Lung (tissue), 12 donors: ENCODE measurements around the gene EML1. TPM values are rescaled to one million over a fixed set of nuclear protein-coding genes. Genes with fewer than 3 reads are reported as not detected.

ENCODE experiments used
- ATAC-seq: fragments of 200-7000 bp; cut with Tn5 transposase; one replicate; pipeline ENCODE4 v1.9.1; 2020; ENCODE audit warnings: moderate number of reproducible peaks; ENCODE audit not compliant: insufficient read depth, low FRiP score
- DNase-seq, 3 donors: peaks; one replicate each; pipeline ENCODE4 v3.0.0-alpha.2; 2013 to 2017
- H3K27ac ChIP-seq, 2 donors: one replicate each; pipeline ENCODE4 v1.5.1; 2013; ENCODE audit warnings: mild to moderate bottlenecking in 2 of 2, moderate library complexity in 2 of 2, control low read depth in 1 of 2, inconsistent platforms in 1 of 2, low read depth in 1 of 2, low read length in 1 of 2
- H3K27me3 ChIP-seq, 3 donors: one replicate each; pipeline ENCODE4 v1.5.1; 2013; ENCODE audit warnings: low read length in 2 of 3; ENCODE audit not compliant: control insufficient read depth in 3 of 3, insufficient read depth in 3 of 3
- H3K36me3 ChIP-seq, 4 donors: one replicate each; pipeline ENCODE4 v1.5.1; 2013; ENCODE audit warnings: low read length in 4 of 4, mild to moderate bottlenecking in 1 of 4, moderate library complexity in 1 of 4; ENCODE audit not compliant: control insufficient read depth in 4 of 4, insufficient read depth in 4 of 4
- H3K4me1 ChIP-seq, 5 donors: one replicate each; pipeline ENCODE4 v1.5.1; 2013; ENCODE audit warnings: low read length in 5 of 5, mild to moderate bottlenecking in 2 of 5, moderate library complexity in 1 of 5; ENCODE audit not compliant: control insufficient read depth in 5 of 5, insufficient read depth in 5 of 5
- H3K4me3 ChIP-seq: one replicate; pipeline ENCODE4 v1.5.1; 2013; ENCODE audit warnings: mild to moderate bottlenecking, control low read depth, moderate library complexity
- H3K9ac ChIP-seq, 2 donors: one replicate each; pipeline ENCODE4 v1.5.1; 2013; ENCODE audit warnings: low read length in 2 of 2, control low read depth in 1 of 2; ENCODE audit not compliant: insufficient read depth in 1 of 2
- H3K9me3 ChIP-seq, 4 donors: one replicate each; pipeline ENCODE4 v1.5.1; 2013; ENCODE audit warnings: low read length in 3 of 4, mild to moderate bottlenecking in 1 of 4, moderate library complexity in 1 of 4; ENCODE audit not compliant: control insufficient read depth in 4 of 4, insufficient read depth in 3 of 4
- CTCF ChIP-seq: IDR thresholded peaks from 2 replicates; pipeline ENCODE4 v1.5.1; 2012; ENCODE audit warnings: mild to moderate bottlenecking; ENCODE audit errors: control extremely low read depth, extremely low read depth
- WGBS, 2 donors: extraction: QIAGEN DNeasy Blood & Tissue Kit; methylation state at CpG; one replicate each; pipeline ENCODE4 v1.1.7; 2013; 5-methylcytosine and 5-hydroxymethylcytosine counted together
- polyA plus RNA-seq, 2 donors: library from polyadenylated mRNA; stranded (reverse); fragments of 200-250 nt; gene quantifications; one replicate each; pipeline ENCODE4 v1.2.1, GENCODE V29; 2013
- total RNA-seq, 2 donors: library from RNA; depleted of rRNA in 1 of 2; stranded (reverse); fragments of >200 nt in 1 of 2; gene quantifications; one replicate each; pipeline ENCODE4 v1.2.1, GENCODE V29; 2014 to 2021
- donor health status: control.
- donor health status: control.
- donor health status: Bipolar disorder and iron deficiency.
- donor health status: healthy.
- donor health status: DM: yes; HTN: yes; CAD: no.

EML1 gene
- total and polyA plus RNA-seq, 4 donors, result 6.7 to 88.0 (median 22.8) TPM

DNA sequence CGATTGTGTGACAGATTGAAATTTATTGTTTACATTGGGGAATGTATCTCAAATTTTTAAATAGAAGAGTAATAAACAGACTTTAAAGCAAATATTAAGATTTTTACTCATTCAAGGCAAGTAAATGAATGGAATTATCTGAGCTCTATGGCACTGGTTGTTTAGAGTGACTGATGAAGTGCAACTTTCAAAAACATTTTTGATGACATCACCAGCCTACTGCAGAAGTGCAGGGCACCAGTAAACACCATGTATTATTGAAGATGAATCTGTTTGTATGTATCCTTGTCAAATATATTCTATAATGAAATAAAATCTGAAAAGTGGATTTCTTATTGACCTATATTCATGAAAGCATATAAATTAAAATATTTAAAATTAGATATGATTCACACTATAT, 148.0 kb downstream of the EML1 start:
- ATAC-seq, result no peak
- DNase-seq, result no peak
- H3K9ac ChIP-seq, result no peak overlapping the region
- WGBS, 2 donors, result 74 to 80% methylated on average over 1 of the region's 1 CpG
- H3K4me1 ChIP-seq, result no peaks in the 10 kb centered on the region
- no peak overlapping the region for H3K27ac ChIP-seq
- no peak overlapping the region for H3K4me3 ChIP-seq
- H3K36me3 ChIP-seq, result peaks cover 0 to 37% (median 6%) of the 10 kb centered on the region in 4 donors
- no peaks in the 10 kb centered on the region for H3K27me3 ChIP-seq
- H3K9me3 ChIP-seq, result no peaks in the 10 kb centered on the region
- TF ChIP-seq CTCF, result no peak

- no peak for ATAC-seq
- Histone ChIP-seq H3K9ac (no peak overlapping the region), H3K36me3 (peaks cover 0 to 21% (median 6%) of the 10 kb centered on the region in 4 donors), H3K27me3 (no peaks in the 10 kb centered on the region), H3K4me1 (peaks cover 0 to 6% (median 2%) of the 10 kb centered on the region in 5 donors), H3K27ac (no peak overlapping the region), H3K9me3 (no peaks in the 10 kb centered on the region), H3K4me3 (no peak overlapping the region)
- WGBS, 2 donors, result 91 to 93% methylated on average over 8 to 9 of the region's 9 CpGs
- TF ChIP-seq CTCF, result no peak
- DNase-seq, result no peak
These were observed 150.4 kb downstream of the EML1 start for GRCh38 chr14:99943620-99944019.

DNA sequence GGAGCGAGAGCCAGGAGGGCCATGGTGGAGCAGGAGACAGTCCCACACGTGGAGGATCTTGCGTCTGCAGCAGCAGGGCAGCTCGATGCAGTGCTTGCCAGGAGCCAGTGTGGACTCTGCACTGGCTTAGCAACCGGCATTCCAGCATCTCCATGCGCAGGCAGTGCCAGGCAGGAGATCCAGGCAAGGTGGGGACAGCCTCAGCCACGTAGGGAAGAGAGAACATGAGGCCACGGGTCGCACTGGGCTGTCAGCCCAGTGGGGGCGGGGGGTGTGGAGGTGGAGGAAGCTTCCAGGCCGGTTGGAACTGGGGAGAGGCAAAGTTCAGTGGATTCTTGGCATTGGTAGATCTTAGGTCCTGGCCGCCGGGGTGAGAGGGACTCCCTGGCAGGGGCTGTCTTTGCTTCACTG, 151.0 kb downstream of the EML1 start:
- whole genome bisulfite sequencing, 2 donors, result 81 to 83% methylated on average over 13 of the region's 13 CpGs
- peaks cover 0 to 17% (median 6%) of the 10 kb centered on the region in 4 donors for H3K36me3 ChIP-seq
- TF ChIP-seq CTCF, result no peak
- H3K4me1 ChIP-seq, result peaks cover 0 to 6% (median 2%) of the 10 kb centered on the region in 5 donors
- DNase-seq (no peak), ATAC-seq (no peak)
- H3K27ac ChIP-seq, result no peak overlapping the region
- H3K9me3 ChIP-seq, result no peaks in the 10 kb centered on the region
- no peaks in the 10 kb centered on the region for H3K27me3 ChIP-seq
- H3K9ac ChIP-seq, result no peak overlapping the region
- no peak overlapping the region for H3K4me3 ChIP-seq
